ENCODE measurements around the gene ARHGEF38.

Gene ARHGEF38

DNA sequence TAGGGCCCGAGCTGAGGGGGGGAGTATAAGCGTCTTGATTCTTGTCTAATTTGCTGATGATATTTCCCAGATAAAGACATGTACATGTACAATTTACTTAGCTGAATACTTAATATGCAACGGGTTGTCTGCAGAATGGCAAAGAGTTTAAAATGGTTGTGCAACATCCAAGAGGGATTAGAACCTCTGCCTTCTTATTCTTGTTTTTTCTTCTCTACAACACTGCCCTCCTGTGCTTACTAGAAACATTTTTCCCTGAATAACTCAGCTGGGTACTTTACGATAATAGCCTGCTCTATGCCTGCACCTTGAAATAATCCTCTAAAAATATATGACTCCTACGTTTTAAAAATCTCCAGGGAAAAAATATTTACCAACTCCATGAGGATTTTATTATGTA, 114.3 kb downstream of the ARHGEF38 start:
- TF ChIP-seq, protein P1, sequence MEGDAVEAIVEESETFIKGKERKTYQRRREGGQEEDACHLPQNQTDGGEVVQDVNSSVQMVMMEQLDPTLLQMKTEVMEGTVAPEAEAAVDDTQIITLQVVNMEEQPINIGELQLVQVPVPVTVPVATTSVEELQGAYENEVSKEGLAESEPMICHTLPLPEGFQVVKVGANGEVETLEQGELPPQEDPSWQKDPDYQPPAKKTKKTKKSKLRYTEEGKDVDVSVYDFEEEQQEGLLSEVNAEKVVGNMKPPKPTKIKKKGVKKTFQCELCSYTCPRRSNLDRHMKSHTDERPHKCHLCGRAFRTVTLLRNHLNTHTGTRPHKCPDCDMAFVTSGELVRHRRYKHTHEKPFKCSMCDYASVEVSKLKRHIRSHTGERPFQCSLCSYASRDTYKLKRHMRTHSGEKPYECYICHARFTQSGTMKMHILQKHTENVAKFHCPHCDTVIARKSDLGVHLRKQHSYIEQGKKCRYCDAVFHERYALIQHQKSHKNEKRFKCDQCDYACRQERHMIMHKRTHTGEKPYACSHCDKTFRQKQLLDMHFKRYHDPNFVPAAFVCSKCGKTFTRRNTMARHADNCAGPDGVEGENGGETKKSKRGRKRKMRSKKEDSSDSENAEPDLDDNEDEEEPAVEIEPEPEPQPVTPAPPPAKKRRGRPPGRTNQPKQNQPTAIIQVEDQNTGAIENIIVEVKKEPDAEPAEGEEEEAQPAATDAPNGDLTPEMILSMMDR (IDR thresholded peaks at IDR 0.05; ENCODE audit: low read depth, low read length): no peak
- DNase-seq (ENCODE audit: extremely low read depth, low read depth): no peak

GRCh38 chr4:105670684-105671083, 118.3 kb downstream of the ARHGEF38 start:
- DNase-seq (ENCODE audit: extremely low read depth, low read depth): no peak
- TF ChIP-seq, protein P1 (IDR thresholded peaks at IDR 0.05; ENCODE audit: low read depth, low read length): no peak

- no peak for DNase-seq (ENCODE audit: extremely low read depth, low read depth)
- TF ChIP-seq, protein P1 (IDR thresholded peaks at IDR 0.05; ENCODE audit: low read depth, low read length): no peak
These were observed 118.9 kb downstream of the ARHGEF38 start for GRCh38 chr4:105671301-105671700.

DNA sequence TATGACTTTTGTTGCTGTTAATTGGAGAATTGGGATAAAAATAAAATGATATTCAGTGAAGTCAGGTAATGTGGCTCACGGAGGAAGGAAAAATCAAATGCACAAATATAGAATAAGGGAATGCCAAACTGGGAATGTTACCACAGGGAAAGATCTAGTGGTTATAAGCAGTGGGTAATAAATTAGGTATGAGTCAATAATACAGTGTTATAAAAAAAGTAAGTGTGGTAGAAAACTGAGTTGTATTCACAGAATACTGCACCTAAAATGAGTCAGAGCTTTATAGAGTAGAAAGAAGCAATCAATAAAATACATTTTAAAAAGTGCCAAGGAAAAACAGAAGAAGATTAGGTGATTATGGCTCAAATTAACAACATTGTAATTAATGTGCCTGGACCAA, 121.6 kb downstream of the ARHGEF38 start:
- TF ChIP-seq, protein P1 (IDR thresholded peaks at IDR 0.05; ENCODE audit: low read depth, low read length): no peak
- DNase-seq (ENCODE audit: extremely low read depth, low read depth): no peak

DNA sequence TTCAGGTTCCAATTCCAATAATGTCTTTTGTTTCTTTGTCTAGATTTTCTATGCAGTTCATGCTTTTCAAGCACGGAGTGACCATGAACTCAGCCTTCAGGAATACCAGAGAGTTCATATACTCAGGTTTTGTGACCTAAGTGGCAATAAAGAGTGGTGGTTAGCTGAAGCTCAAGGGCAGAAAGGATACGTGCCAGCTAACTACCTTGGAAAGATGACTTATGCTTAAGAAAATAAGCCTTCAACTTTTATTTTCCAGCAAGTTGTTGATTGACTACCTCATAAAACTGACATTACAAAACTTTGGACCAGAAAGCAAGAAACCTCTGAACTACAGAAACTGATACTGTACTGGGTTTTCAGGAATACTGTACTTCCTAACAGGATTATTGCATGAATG, 125.3 kb downstream of the ARHGEF38 start:
- no peak for DNase-seq (ENCODE audit: extremely low read depth, low read depth)
- TF ChIP-seq, protein P1 (IDR thresholded peaks at IDR 0.05; ENCODE audit: low read depth, low read length): no peak

DNA sequence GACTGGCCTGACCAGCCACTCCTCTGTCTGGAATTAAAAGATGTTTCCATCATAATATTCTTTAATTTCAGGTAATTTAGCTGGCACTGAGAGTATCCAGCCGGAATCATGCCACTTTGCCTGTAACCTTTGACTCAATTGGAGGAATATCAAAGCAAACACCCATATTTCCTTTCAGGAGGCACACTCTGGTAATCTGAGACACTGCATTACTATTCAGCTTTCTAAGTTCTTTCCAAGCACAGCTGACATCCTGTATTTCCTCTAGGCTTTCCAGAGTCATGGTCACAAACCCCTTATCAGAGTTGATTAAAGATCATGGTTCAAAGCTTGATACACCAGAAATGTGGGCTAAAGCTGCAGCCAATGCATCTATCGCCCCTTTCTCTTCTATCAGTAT, 126.8 kb downstream of the ARHGEF38 start:
- TF ChIP-seq, protein P1 (IDR thresholded peaks at IDR 0.05; ENCODE audit: low read depth, low read length): no peak
- no peak for DNase-seq (ENCODE audit: extremely low read depth, low read depth)

- DNase-seq (ENCODE audit: extremely low read depth, low read depth): no peak
- TF ChIP-seq, protein P1 (IDR thresholded peaks at IDR 0.05; ENCODE audit: low read depth, low read length): no peak
These were observed 130.6 kb downstream of the ARHGEF38 start for GRCh38 chr4:105683038-105683437.
